ENCODE data around the gene DNAJC13.

- TF ChIP-seq CTCF (IDR thresholded peaks at IDR 0.05) (no peak), POLR2AphosphoS5 (IDR thresholded peaks at IDR 0.05) (no peak)
Measured at GRCh38 chr3:132509506-132509905, 92.2 kb downstream of the DNAJC13 start.

All from prostate gland (tissue), 2 donors.